ENCODE measurements around the gene SEMA3G.

Gene SEMA3G

DNA sequence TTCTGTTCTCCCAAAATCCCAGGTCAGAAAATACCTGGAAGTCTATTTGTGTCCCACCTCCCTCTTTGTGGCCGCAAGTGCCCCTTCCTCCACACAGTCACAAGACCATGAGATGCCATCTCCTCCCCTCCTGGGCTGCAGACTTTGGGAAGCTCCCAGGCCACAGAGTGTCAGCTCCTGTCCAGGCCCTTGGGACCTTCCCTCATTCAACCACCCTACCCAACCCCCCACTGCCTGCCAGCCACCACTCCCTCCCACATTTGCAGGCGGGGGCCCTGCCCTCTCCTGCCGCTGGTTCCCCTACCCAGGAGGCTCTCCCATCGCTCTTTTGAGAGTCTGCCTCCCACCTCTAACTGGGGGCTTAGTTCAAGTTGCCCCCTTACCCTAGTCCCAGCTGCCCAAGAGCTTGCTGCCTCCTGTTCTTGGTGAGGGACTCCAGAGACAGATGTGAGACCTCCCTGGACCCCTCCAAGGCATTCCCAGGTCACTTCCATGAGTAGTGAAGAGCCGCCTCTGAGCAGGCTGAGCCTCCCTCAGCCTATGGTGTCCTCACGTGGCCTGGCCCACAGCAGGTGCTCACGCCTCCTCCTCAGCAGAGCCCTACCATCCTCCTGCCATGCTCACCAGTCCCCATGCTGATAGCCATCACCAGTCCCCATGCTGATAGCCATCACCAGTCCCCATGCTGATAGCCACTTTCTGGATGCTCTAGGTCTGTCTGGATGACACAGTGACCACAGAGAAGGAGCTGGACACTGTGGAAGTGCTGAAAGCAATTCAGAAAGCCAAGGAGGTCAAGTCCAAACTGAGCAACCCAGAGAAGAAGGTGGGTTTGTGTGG, 34.4 kb upstream of the SEMA3G start:
- no peak for DNase-seq (ENCODE audit: low spot score)

DNA sequence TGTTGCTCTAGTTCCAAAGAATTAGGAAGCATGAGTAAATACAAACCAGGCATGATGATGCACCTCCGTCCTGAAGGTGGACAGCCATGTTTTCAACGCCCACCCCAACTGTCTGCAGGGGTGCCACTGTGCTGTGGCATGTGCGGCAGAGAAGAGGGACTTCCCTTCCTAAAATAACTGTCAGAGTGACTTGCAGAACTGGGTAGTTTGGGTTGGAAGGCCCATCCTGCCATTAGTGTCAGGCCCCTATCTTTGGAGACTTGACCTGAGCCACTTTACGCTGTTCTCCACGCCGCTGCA, 32.8 kb upstream of the SEMA3G start:
- DNase-seq (ENCODE audit: low spot score), result no peak

DNA sequence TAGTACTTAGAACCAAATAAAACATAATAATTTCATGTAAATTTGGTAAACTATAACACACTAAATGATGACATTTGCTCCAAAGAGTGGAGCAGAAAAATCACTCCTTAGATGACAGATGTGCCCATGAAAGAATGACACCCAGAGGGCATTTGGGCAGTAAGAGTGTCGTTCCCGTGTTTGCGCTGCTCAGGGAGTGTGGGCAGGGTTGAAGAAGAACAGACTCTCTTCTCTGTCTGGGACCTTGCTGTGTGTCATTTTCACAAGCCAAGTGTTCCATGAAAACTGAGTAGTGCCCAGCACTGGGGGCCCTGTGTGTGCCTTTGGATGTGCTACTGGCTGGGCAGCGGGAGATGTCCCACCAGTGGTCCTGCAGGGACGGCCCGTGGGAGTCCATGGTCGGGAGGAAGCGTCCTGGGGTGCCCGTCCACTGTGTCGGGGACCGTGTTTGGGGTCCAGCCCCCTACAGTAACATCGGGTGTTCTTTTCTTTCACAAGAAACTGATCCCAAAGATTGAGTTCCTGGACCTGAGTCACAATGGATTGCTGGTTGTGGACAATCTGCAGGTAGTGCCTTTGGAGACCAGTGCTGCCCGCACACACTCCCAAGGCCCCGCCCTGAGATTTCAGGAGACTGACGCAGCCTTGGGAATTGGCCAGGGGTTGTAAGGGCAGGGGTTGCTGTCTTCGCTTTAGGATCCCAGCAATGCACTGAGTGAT, 32.3 kb upstream of the SEMA3G start:
- DNase-seq (ENCODE audit: low spot score), result no peak

DNA sequence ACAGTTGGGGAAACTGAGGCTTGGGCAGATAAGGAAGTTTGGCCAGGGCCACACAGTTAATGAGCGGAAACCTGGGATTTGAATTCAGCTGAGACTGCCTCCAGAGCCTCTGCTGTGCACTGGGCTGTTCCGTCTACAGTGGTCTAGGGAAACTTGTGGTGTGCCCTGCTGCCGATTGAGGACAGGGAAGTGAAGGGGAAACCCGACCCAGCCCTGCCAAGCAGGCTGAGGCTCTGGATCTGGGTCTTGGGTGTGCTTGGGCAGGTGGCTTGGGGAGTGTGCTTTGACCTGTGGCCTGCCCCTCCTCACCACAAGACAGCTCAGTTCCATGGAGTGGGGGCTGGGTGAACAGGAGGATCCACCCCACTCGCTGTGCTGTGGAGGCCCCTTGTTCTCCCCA, 28.1 kb upstream of the SEMA3G start:
- no peak for DNase-seq (ENCODE audit: low spot score)

DNA sequence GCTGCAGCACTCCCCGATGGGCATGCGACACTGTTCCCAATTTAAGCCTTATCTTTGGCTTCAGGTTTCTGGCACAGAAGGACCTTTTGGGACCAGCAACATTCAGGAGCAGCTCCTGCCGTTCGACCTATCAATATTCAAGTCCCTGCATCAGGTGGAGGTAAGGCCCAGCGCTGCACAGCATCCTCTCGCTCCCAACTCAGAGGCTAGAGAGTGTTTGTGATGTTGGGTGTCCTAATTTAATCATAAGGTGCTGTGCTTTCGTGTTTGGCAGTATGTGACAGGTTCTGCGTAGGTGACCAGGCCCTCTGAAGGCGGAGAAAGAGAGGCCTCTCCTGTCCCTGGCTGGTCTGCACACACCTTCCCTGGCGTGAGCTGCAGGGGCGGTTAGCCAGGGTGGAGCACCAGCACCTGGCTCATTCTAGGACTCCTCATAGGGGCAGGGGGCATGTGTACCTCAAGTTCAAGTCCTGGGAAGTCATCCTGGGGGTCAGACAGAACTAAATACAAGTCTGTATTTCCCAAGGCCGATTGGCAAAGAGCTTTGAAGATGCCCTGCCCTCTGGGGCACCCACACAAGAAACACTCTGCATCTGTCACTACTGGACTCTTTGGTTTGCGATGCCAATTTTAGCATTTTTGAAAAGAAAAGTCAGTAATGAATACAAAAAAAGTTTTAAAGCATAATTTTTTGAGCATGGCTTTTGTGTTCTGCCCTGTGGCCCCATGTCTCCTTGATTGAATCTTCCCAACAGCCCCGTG, 27.5 kb upstream of the SEMA3G start:
- no peak for DNase-seq (ENCODE audit: low spot score)

DNA sequence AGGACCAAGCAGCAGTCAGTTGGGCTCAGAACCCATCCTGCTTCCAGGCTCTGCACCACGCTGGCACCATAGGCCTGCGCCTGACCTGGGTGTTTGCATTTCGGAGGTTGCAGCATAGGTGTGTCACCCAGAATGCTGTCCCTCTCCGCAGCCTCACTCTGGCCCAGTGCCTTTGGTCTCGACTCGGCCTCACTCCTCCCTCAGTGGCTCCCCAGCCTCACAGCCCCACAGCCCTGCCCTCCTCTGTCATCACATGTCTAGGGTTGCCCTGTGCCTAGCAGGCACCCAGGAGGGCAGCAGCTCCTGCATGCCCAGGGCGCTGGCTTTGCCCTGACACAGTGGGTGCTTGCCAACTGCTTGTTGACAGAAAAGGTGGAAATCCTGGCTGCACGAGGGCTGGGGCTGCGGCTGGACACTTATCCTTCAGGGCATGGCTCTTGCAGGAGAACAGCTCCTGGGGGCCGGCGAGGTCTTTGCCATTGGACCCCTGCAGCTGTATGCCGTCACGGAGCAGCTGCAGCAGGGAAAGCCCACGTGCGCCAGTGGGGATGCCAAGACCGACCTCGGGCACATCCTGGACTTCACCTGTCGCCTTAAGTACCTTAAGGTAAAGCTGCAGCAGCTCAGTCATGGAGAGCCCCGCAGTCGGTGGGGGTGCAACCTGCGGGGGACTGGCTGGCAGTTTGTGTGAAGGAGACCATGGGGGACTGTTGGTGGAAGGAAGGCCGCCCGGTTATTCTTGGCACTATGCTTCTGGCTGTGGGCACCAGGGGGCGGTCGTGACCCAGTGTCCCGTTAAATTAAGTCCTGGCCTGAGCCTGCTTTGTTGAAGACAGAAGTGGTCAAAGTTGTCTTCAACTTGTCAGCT, 26.7 kb upstream of the SEMA3G start:
- peak; percentile 75 for DNase-seq (ENCODE audit: low spot score)

DNA sequence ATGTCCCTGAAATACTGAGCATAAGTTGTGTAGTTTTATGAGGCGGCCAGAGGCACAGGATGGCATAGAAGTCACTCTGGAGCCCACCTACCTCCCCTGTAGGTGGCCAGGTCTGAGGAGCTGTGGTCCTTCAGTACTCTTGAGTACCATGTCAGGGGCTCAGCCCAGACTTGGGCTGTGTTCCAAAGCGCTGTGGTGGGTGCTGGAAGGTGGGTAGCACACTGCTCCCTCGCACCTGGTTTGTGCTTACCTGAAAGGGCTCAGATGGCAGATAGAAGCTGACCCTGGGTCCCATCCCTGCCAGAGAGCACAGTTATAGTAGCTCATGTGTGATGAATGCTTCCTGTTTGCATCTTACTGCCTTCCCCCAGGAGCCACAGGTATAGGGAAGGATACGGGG, 26.0 kb upstream of the SEMA3G start:
- DNase-seq (ENCODE audit: low spot score), result no peak

DNA sequence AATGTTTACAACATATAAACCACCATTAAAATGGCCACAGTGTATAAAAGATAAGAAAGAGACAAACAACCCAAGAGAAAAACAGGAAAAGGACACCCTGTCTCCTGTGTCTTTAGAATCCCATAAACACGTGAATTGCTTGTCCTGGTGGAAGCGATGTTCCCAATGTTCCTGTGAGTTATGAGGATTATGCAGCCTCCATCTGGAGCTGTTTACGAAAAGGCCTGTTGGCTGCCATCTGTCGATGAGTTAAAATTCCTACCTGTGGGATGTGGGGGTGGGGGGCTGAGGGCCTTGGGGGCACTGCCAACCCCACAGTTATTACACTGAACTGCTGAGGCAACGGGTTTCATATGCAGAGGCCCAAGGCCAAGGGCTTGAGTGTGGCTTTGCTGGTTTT, 24.1 kb upstream of the SEMA3G start:
- no peak for DNase-seq (ENCODE audit: low spot score)

DNA sequence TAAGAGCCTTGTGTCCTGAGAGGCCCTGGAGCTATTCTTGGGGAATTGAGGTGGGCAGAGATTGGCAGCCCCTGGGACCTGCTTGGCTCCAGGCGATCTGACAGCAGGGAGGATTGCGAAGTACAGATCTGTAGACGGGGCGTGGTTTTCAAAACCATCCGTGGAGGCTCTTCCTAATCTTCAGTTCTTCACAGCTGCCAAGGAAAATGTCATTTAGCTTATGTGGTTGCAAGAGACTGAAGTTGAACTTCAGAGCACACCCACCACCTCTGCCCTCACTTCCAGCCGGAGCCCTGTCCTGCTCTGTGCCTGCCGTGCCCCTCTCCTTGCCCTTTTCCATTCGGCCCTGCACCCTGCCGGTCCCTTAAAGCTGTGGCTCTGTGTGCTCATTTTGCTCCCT, 23.4 kb upstream of the SEMA3G start:
- DNase-seq (ENCODE audit: low spot score), result no peak

DNA sequence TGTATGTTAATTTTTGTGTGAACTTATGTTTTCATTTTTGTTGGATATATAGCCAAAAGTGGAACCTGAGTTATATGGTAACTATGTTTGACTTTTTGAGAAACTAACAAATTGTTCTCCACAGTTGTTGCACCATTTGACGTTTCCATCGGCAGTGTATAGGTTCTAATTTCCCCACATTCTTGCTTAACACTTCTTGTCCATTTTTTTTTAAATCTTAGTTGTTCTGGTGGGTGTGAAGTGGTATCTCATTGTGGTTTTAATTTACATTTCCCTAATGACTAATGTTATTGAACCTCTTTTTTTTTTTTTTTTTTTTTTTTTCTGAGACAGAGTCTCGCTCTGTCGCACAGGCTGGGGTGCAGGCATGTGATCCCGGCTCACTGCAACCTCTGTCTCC, 18.5 kb upstream of the SEMA3G start:
- DNase-seq (ENCODE audit: low spot score), result no peak

DNA sequence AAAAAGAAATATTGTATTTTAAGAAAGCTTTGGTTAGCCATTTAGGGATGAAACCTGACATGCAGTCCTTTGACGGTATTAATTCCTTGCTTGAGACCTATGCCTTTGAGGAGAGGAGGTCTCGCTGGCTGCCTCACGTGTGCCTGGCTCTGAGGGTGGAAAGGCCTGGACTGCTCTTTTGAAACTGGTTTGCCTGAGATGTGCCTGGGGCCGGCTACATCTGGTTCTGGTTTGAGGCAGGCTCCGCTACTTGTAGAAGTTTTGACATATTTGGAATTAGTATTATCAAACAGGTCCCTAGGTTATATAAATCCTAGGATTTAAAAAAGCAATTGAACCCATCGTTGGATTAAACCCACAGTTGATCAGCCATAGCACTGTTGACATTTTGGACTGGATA, 17.0 kb upstream of the SEMA3G start:
- no peak for DNase-seq (ENCODE audit: low spot score)

DNA sequence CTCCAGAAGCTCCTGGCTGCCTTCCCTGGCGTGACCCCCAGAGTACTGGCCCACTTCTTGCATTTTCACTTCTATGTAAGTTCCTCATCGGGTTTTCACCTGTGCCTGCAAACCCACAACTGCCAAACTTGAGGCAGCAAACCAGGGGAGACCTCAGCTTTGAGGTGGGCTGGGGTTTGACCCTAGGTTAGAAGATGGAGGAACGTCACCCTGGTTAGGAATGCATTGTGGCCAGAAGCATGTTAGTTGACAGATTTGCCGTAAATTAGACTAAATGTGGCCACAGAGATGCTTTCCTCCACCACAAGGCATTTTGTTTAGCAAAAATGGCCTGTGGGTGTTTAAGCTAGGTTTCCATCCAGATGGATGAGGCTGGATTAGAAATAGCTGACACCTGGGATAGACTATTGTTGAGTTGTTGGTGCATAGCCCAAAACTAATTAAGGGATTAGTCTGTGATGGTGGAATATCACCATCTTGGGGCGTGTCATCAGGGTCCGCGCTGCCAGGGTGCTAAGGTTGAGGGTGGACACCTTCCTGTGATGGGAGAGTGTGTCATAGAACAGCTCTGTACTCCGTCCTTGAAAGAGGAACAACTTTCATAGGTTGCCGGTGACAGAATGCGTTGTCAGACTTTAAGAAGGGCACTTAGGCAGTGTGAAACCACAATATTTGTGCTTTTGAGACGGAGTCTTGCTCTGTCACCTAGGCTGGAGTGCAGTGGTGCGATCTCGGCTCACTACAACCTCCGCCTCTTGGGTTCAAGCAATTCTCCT, 14.1 kb upstream of the SEMA3G start:
- no peak for DNase-seq (ENCODE audit: low spot score)

DNA sequence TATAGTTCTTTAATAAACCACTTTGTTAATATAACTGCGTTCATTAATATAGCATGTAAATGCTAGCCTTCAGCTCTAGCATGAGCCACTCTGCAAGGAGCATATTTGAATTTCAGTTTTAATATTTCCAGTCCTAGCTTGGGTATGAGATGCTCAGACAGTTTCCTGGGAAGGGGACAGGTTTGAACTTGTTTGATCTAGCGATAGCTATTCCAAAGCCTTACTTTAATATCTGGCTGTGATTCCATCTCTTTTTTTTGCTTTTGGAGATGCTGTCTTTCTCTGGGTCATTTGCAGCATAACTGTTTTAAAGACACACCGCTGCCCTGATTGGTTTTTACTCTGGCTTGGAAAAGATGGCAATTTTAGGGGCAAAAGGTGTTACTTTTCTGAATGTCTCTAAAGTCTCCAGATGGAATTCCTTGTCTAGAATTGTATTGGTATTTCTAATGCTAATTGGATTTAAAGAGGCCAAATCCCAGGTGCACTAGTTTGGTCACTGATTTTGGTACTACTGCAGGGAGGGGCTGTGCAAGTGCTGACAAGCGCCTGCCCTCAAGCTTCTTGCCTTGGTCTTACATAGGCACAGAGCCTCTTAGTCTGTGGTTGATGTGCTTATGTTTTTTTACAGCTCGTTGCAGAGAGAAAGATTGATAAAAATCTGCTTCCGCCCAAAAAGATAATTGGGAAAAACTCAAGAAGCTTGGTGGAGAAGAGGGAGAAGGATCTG, 13.3 kb upstream of the SEMA3G start:
- DNase-seq (ENCODE audit: low spot score), result no peak

DNA sequence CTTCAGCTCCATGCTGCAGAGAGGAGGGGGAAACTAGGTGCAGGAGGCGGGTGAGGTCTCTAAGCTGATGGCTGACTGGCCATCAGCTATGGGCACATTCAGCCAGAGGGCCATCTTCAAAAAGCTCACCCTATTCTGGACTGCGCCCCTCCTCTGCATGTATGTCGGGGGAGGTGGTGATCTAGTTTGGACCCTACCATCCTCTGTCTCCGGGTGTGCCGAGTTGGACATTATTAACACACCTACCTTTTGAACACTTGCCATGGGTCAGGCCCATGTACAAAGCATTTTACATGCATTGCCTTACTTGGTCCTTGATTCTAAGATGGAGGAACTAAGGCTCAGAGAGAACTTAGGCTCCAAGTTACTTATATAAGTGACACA, 11.9 kb upstream of the SEMA3G start:
- no peak for DNase-seq (ENCODE audit: low spot score)

DNA sequence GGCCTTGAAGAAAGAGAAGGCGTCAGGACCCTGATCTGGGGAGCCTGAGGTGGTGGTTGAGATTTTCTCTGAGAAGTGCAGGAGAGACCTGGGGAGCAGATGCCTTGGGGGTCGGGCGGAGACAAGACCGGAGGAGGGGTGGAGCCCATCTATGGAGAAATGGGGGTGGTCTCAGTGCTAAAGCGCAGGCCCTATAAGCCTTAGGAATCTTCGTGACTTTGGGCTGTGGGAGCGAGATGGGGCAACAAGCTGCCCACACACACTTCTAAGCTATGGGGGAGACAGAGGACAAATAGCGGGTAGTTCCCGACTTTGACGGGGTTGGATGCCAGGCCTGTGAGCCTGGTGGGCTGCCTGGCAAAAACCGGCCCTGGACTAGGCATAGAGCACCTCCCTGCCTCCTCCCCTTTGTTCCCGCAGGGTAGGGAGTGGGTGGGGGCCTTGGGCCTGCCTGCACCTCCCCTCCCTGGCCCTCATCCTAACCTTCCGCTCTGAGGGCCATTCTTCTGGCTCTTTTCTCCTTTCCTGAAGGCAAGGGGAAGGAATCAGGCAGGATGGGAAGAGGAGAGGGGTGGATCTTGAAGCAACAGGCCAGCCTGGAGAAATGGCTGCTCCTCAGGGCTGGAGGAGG, 11.4 kb upstream of the SEMA3G start:
- DNase-seq (ENCODE audit: low spot score), result no peak

DNA sequence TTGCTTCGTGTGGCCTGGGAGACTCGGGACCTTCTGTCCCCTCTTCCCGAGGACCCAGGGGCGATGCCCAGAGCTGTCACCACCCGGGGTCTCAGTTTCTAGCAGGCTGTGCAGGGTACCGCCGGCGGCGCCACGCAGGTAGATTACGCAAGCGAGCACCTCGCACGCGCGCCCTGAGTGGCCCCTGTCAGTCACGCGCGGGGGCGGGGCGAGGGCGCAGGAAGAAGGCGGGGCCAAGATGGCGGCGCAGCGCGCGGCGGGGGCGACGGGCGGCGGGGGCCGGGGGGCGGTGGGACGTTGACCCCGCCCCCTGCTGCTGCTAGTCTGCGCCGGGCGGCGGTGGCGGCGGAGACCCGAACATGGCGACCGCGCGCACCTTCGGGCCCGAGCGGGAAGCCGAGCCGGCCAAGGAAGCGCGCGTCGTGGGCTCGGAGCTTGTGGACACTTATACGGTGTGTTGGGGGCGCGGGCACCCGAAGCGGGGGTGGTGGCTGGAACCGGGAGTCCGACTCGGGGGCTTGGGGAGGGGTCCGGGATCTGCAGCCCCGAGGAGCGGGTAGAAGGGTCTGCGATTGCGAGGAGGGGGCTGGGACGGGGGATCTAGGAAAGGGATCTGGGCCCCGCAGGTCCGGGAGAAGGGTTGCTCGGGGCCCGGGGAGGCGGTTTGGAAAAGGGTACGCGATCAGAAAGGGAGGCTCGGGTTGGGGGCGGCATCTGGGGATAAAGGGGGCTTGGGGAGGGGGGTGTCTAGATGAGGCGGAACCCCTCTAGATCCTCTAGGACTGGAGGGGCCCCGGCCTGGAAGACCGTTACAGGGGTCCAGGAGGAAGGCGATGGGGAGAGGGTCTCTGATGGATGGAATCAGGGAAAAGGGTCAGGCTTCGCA, 10.6 kb upstream of the SEMA3G start, which contains the start of gene NISCH:
Gene NISCH, plus strand, starts transcription at position 322 of the 886 bp plus-strand sequence. Its CDS starts 38 bp downstream, at position 360.
- DNase-seq (ENCODE audit: low spot score), result peak; percentile 87

DNA sequence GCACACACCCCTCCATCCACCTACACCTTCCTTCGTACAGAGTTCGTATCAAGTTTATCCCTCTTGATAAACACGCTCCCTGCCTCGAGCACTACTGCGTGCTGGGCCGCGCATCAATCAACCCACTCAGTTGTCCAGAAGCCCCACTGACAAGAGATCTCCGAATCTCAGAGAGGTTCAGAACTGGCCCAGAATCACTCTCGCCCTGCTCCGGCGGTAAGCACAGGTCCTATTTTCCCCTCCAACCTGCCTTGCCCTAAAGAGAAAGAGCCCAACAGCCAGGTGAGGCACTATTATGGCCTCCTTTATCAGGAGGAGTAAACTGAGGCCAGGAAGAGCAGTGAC, 10.0 kb upstream of the SEMA3G start:
- DNase-seq (ENCODE audit: low spot score), result no peak

DNA sequence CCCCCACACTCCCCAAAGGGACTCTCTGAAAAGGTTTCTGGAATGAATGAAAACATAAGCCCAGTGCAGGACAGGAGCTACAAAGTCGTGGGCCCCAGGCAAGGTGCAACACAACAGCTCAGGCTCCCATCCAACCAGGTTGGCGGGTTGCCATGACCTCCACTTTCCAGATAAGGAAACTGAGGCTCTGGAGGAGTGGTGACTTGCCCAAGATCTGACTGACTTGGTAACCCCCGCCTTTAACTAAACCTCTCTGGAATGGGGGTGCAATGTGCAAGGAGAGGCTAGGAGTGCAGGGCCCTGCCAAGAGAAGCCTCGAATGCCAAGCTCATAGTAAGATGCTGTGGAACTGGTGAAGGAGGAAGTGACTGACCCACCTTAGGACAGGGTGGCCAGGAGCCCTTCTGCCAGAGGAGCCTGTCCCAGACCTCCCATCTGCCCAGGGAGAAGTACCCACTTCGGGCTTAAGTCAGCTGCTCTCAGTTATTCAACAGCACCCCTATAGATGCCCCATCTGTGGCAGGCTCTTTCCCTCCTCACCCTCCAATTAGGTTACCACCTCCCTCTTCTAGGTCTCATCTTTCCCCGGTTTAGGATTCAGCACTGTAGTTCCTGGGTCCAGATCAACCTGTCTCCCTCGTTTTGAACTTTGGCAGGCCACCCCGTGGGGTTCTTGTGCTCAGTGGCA, 9.5 kb upstream of the SEMA3G start:
- no peak for DNase-seq (ENCODE audit: low spot score)

Data from Ammon's horn (tissue), 1 donor.